GM06990 (cell line): Measurements from ENCODE around the gene RAD9A.

ENCODE experiments used
- DNase-seq: peaks from one replicate; pipeline ENCODE4 v3.0.0-alpha.2; 2011; ENCODE audit not compliant: insufficient read length; ENCODE audit errors: extremely low read depth
- H3K27me3 ChIP-seq: replicated peaks from 2 replicates; pipeline ENCODE4 v1.6.0; 2011; ENCODE audit warnings: low read length; ENCODE audit not compliant: control insufficient read depth, insufficient read depth
- H3K36me3 ChIP-seq: 2 replicates; pipeline ENCODE4 v1.5.1; 2011; ENCODE audit warnings: low read length; ENCODE audit not compliant: control insufficient read depth, insufficient read depth
- H3K4me3 ChIP-seq: replicated peaks from 2 replicates; pipeline ENCODE4 v1.5.1; 2011; ENCODE audit warnings: low read depth, mild to moderate bottlenecking, control low read depth, low read length
- CTCF ChIP-seq: IDR thresholded peaks from 2 replicates; pipeline ENCODE4 v1.5.1; 2011; ENCODE audit warnings: low read length, control low read depth, mild to moderate bottlenecking, inconsistent platforms; ENCODE audit not compliant: insufficient read depth, poor library complexity, severe bottlenecking

Gene RAD9A

GRCh38 chr11:67353317-67354074 is 38.3 kb upstream of the RAD9A start, which contains the start of gene POLD4:
POLD4 (minus strand) TSS chr11:67353546; CDS start chr11:67353399, 147 bp downstream.
- Histone ChIP-seq H3K27me3 (no peaks in the 10 kb centered on the region), H3K36me3 (peaks cover 2% of the 10 kb centered on the region; the same call in 1 of the 2 replicates), H3K4me3 (peak within 1 kb of the TSS; percentile 76)
- TF ChIP-seq CTCF = no peak
- DNase-seq = peak; percentile 99

GRCh38 chr11:67354075-67355022 is 37.4 kb upstream of the RAD9A start:
- no peak for TF ChIP-seq CTCF
- no peak for DNase-seq
- Histone ChIP-seq H3K4me3 (peak overlapping the region; percentile 76), H3K27me3 (no peaks in the 10 kb centered on the region), H3K36me3 (peaks cover 2% of the 10 kb centered on the region; the same call in 1 of the 2 replicates)

GRCh38 chr11:67355023-67355793 is 36.6 kb upstream of the RAD9A start:
- H3K27me3 ChIP-seq = no peaks in the 10 kb centered on the region
- DNase-seq = no peak
- no peak for TF ChIP-seq CTCF
- no peak overlapping the region for H3K4me3 ChIP-seq
- H3K36me3 ChIP-seq = peaks cover 2% of the 10 kb centered on the region; the same call in 1 of the 2 replicates

- DNase-seq = no peak
- Histone ChIP-seq H3K36me3 (peaks cover 2% of the 10 kb centered on the region; the same call in 1 of the 2 replicates), H3K27me3 (no peaks in the 10 kb centered on the region), H3K4me3 (no peak overlapping the region)
- no peak for TF ChIP-seq CTCF
Observed at GRCh38 chr11:67355794-67356386, 35.9 kb upstream of the RAD9A start.

GRCh38 chr11:67356387-67356863 is 35.4 kb upstream of the RAD9A start:
- Histone ChIP-seq H3K27me3 (no peaks in the 10 kb centered on the region), H3K36me3 (peaks cover 2% of the 10 kb centered on the region; the same call in 1 of the 2 replicates), H3K4me3 (peak overlapping the region; percentile 10)
- DNase-seq = no peak
- TF ChIP-seq CTCF = no peak
